ENCODE results near the gene PXMP4.

GRCh38 chr20:33681728-33682353 lies 38.3 kb downstream of the PXMP4 start:
- TF ChIP-seq CTCF (IDR thresholded peaks at IDR 0.05), result no peak
- TF ChIP-seq ZNF121 (CRISPR knock-in tag; IDR thresholded peaks at IDR 0.05), result no peak
- TF ChIP-seq ATF1 (CRISPR knock-in tag; IDR thresholded peaks at IDR 0.05), result no peak
- TF ChIP-seq ZNF138 (CRISPR knock-in tag; conservative IDR thresholded peaks at IDR 0.05), result no peak
- TF ChIP-seq MAX (CRISPR knock-in tag; IDR thresholded peaks at IDR 0.05), result no peak

All from WTC11 (cell line).